ENCODE measurements around the gene SNAP47. TPM values are rescaled to one million over a fixed set of nuclear protein-coding genes. Genes with fewer than 3 reads are reported as not detected.

The SNAP47 gene
- polyA plus RNA-seq, 2 of the 4 experiments (the other 2 are of a cell fraction): 29.6 to 39.5 TPM

GRCh38 chr1:227809026-227809425 is 73.8 kb downstream of the SNAP47 start:
- H3K27ac ChIP-seq: no peak overlapping the region
- WGBS (ENCODE audit: missing lambda C conversion rate): 32% methylated on average over 2 of the region's 2 CpGs
- TF ChIP-seq CBX2 (IDR thresholded peaks at IDR 0.05; ENCODE audit: borderline replicate concordance, low read depth): no peak
- no peak overlapping the region for H3K4me2 ChIP-seq
- FAIRE-seq (no peak), ATAC-seq (no peak), DNase-seq (ENCODE audit: low read depth in 1 of 2, low spot score in 1 of 2) (no peak)
- CTCF ChIA-PET: interaction anchor here (1.2 kb wide), 1 partner anchor 45 kb away, joined by 3 read pairs; no protein-coding TSS in a partner anchor
- POLR2A ChIA-PET: no interaction called here
- H3K4me3 ChIP-seq: no peak overlapping the region
- peaks cover 13% of the 10 kb centered on the region; the same call in 2 of the 3 replicates for H3K4me1 ChIP-seq
- peaks cover 23% of the 10 kb centered on the region for H3K9me3 ChIP-seq

DNA sequence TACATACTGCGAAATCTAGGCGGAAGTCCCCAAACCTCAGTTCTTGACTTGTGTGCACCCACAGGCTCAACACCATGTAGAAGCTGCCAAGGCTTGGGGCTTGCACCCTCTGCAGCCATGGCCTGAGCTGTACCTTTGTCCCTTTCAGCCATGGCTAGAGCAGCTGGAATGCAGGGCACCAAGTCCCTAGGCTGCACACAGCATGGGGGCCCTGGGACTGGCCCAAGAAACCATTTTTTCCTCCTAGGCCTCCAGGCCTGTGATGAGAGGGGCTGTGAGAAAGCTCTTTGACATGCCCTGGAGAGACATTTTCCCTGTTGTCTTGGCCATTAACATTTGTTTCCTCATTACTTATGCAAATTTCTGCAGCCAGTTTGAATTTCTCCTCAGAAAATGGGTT is 78.7 kb downstream of the SNAP47 start:
- 81% methylated on average over 2 of the region's 2 CpGs for WGBS (ENCODE audit: missing lambda C conversion rate)

GRCh38 chr1:227815468-227816409 is 80.5 kb downstream of the SNAP47 start, which contains the start of gene PRSS38:
PRSS38 (plus strand) TSS chr1:227815675; CDS start chr1:227815717, 42 bp downstream.
- CTCF ChIA-PET: no interaction called here
- no peak within 1 kb of the TSS for H3K4me2 ChIP-seq
- POLR2A ChIA-PET: no interaction called here
- ATAC-seq: no peak
- 74% methylated on average over 22 of the region's 44 CpGs for WGBS (ENCODE audit: missing lambda C conversion rate)
- no peak for DNase-seq (ENCODE audit: low read depth in 1 of 2, low spot score in 1 of 2)
- no peaks in the 10 kb centered on the region for H3K4me1 ChIP-seq
- FAIRE-seq: no peak
- no peak within 1 kb of the TSS for H3K4me3 ChIP-seq
- H3K9me3 ChIP-seq: peaks cover 28% of the 10 kb centered on the region
- TF ChIP-seq HES2 (IDR thresholded peaks at IDR 0.05) (no peak), POLR2A (IDR thresholded peaks at IDR 0.05; ENCODE audit: low read length) (no peak), GATA3 (IDR thresholded peaks at IDR 0.05; ENCODE audit: borderline replicate concordance) (no peak), RAD21 (conservative IDR thresholded peaks at IDR 0.05 in 1 of 2, IDR thresholded peaks at IDR 0.05 in 1 of 2) (no peak), PHF8 (IDR thresholded peaks at IDR 0.05; ENCODE audit: borderline replicate concordance, low read depth) (no peak), FOSB (CRISPR knock-in tag; IDR thresholded peaks at IDR 0.05) (no peak), TFCP2L1 (CRISPR knock-in tag; IDR thresholded peaks at IDR 0.05) (no peak), RARB (CRISPR knock-in tag; IDR thresholded peaks at IDR 0.05) (no peak), NPAS2 (CRISPR knock-in tag; IDR thresholded peaks at IDR 0.05; ENCODE audit: borderline replicate concordance) (no peak), CHD2 (IDR thresholded peaks at IDR 0.05; ENCODE audit: low read length, partially characterized antibody) (no peak), HOXB13 (CRISPR knock-in tag; IDR thresholded peaks at IDR 0.05; ENCODE audit: low read depth) (no peak), POLR2AphosphoS2 (conservative IDR thresholded peaks at IDR 0.05; ENCODE audit: low read length) (no peak)
- no peak within 1 kb of the TSS for H3K27ac ChIP-seq

More for the DNA sequence above, 78.7 kb downstream of the SNAP47 start:
- Histone ChIP-seq H3K27ac (no peak overlapping the region), H3K4me3 (no peak overlapping the region), H3K4me1 (no peaks in the 10 kb centered on the region), H3K9me3 (peaks cover 29% of the 10 kb centered on the region), H3K4me2 (no peak overlapping the region)
- TF ChIP-seq ZFP36 (IDR thresholded peaks at IDR 0.05; ENCODE audit: borderline replicate concordance, partially characterized antibody): peak; percentile 97
- no peak for TF ChIP-seq BHLHE40 (IDR thresholded peaks at IDR 0.05; ENCODE audit: low read depth, low read length)
- DNase-seq (ENCODE audit: low read depth in 1 of 2, low spot score in 1 of 2) (no peak), ATAC-seq (no peak), FAIRE-seq (no peak)
- CTCF ChIA-PET: interaction anchor here (0.7 kb wide), 1 partner anchor 327 kb away, joined by 3 read pairs; no protein-coding TSS in a partner anchor
- POLR2A ChIA-PET: no interaction called here

DNA sequence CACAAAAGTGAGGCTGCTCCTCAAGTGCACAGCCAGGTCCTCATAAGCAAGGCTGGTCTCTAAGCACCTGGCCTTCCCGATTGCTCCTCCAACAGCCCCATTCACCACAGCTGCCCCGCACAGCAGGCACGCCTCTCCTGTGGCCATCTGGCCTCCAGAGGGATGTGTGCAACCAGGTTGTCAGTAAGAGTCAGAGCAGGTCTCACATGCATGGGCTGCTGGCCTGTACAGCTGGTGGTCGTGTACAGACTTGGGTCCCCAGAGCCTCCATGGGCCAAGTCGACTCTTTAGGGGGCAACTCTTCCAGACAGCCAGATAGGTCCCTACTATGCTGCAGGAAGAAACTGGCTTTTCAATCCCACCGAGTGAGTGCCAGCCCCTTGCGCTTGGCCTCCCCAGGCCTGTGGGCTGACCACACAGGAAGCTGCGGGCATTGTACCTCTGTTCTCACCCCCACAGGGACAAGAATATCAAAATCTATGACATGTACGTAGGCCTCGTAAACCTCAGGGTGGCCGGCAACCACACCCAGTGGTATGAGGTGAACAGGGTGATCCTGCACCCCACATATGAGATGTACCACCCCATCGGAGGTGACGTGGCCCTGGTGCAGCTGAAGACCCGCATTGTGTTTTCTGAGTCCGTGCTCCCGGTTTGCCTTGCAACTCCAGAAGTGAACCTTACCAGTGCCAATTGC is 81.7 kb downstream of the SNAP47 start:
- POLR2A ChIA-PET: no interaction called here
- ATAC-seq (no peak), FAIRE-seq (no peak)
- TF ChIP-seq NR3C1 (IDR thresholded peaks at IDR 0.05): no peak
- no peak for TF ChIP-seq ZSCAN20 (CRISPR knock-in tag; IDR thresholded peaks at IDR 0.05)
- TF ChIP-seq HOXB5 (CRISPR knock-in tag; IDR thresholded peaks at IDR 0.05): no peak
- TF ChIP-seq SMC3 (IDR thresholded peaks at IDR 0.05): no peak
- TF ChIP-seq FOXS1 (CRISPR knock-in tag; IDR thresholded peaks at IDR 0.05): no peak
- TF ChIP-seq POLR2A (IDR thresholded peaks at IDR 0.05; ENCODE audit: low read length): no peak
- TF ChIP-seq HDAC2 (IDR thresholded peaks at IDR 0.05): no peak
- TF ChIP-seq NPAS2 (CRISPR knock-in tag; IDR thresholded peaks at IDR 0.05; ENCODE audit: borderline replicate concordance): no peak
- no peak for TF ChIP-seq CEBPB (IDR thresholded peaks at IDR 0.05)
- no peak for TF ChIP-seq EHMT2 (IDR thresholded peaks at IDR 0.05; ENCODE audit: low read depth)
- no peak for TF ChIP-seq RAD21 (conservative IDR thresholded peaks at IDR 0.05 in 1 of 2, IDR thresholded peaks at IDR 0.05 in 1 of 2)
- TF ChIP-seq PBX3 (IDR thresholded peaks at IDR 0.05): no peak
- no peak for TF ChIP-seq HOXB13 (CRISPR knock-in tag; IDR thresholded peaks at IDR 0.05; ENCODE audit: low read depth)
- no peak for TF ChIP-seq RNF2 (IDR thresholded peaks at IDR 0.05; ENCODE audit: borderline replicate concordance, low read depth)
- TF ChIP-seq RCOR1 (IDR thresholded peaks at IDR 0.05; ENCODE audit: low read depth, low read length): no peak

More for the DNA sequence above, 81.7 kb downstream of the SNAP47 start:
- 55% methylated on average over 15 of the region's 16 CpGs for WGBS (ENCODE audit: missing lambda C conversion rate)
- H3K27ac ChIP-seq: no peak overlapping the region
- H3K9me3 ChIP-seq: peaks cover 29% of the 10 kb centered on the region
- DNase-seq (ENCODE audit: low read depth in 1 of 2, low spot score in 1 of 2): no peak
- no peak overlapping the region for H3K4me3 ChIP-seq
- H3K4me1 ChIP-seq: no peaks in the 10 kb centered on the region
- CTCF ChIA-PET: interaction anchor here (0.9 kb wide), 1 partner anchor 182 kb away, joined by 3 read pairs; no protein-coding TSS in a partner anchor
- no peak overlapping the region for H3K4me2 ChIP-seq
